ENCODE data around the gene CRB3.

Gene CRB3

DNA sequence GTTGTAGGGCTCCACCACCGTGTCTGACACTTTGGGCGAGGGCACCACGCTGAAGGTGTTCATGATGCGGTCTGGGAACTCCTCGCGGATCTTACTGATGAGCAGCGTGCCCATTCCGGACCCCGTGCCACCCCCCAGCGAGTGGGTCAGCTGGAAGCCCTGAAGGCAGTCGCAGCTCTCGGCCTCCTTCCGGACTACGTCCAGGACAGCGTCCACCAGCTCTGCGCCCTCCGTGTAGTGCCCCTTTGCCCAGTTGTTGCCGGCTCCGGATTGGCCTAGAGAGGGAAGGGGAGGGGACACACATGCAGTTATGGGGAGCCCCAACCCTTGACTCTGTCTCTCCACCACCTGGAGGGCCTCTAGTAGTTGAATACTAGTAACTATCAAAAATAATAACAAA is 31.9 kb downstream of the CRB3 start:
- Histone ChIP-seq H3K4me3 (ENCODE audit: low read depth, low read length) (no peak overlapping the region), H3K36me3 (no peaks in the 10 kb centered on the region), H3K9me3 (no peaks in the 10 kb centered on the region), H3K27me3 (no peaks in the 10 kb centered on the region), H3K4me1 (no peaks in the 10 kb centered on the region)
- TF ChIP-seq CTCF (IDR thresholded peaks at IDR 0.05; ENCODE audit: low read depth, low read length): no peak
- DNase-seq: no peak

GRCh38 chr19:6498294-6499036 is 34.4 kb downstream of the CRB3 start:
- Histone ChIP-seq H3K9me3 (no peaks in the 10 kb centered on the region), H3K36me3 (no peaks in the 10 kb centered on the region), H3K4me3 (ENCODE audit: low read depth, low read length) (no peak overlapping the region), H3K27me3 (peaks cover 9% of the 10 kb centered on the region), H3K4me1 (no peaks in the 10 kb centered on the region)
- no peak for TF ChIP-seq CTCF (IDR thresholded peaks at IDR 0.05; ENCODE audit: low read depth, low read length)
- DNase-seq: no peak

- H3K27me3 ChIP-seq: peaks cover 9% of the 10 kb centered on the region
- no peaks in the 10 kb centered on the region for H3K36me3 ChIP-seq
- H3K4me1 ChIP-seq: no peaks in the 10 kb centered on the region
- no peak for TF ChIP-seq CTCF (IDR thresholded peaks at IDR 0.05; ENCODE audit: low read depth, low read length)
- no peaks in the 10 kb centered on the region for H3K9me3 ChIP-seq
- H3K4me3 ChIP-seq (ENCODE audit: low read depth, low read length): no peak overlapping the region
- DNase-seq: no peak
Observed at GRCh38 chr19:6499052-6499790, 35.1 kb downstream of the CRB3 start.

- Histone ChIP-seq H3K9me3 (no peaks in the 10 kb centered on the region), H3K36me3 (no peaks in the 10 kb centered on the region), H3K4me1 (no peaks in the 10 kb centered on the region), H3K27me3 (peaks cover 9% of the 10 kb centered on the region), H3K4me3 (ENCODE audit: low read depth, low read length) (peak overlapping the region; percentile 35)
- TF ChIP-seq CTCF (IDR thresholded peaks at IDR 0.05; ENCODE audit: low read depth, low read length): no peak
- no peak for DNase-seq
Observed at GRCh38 chr19:6500837-6501739, 37.0 kb downstream of the CRB3 start.

DNA sequence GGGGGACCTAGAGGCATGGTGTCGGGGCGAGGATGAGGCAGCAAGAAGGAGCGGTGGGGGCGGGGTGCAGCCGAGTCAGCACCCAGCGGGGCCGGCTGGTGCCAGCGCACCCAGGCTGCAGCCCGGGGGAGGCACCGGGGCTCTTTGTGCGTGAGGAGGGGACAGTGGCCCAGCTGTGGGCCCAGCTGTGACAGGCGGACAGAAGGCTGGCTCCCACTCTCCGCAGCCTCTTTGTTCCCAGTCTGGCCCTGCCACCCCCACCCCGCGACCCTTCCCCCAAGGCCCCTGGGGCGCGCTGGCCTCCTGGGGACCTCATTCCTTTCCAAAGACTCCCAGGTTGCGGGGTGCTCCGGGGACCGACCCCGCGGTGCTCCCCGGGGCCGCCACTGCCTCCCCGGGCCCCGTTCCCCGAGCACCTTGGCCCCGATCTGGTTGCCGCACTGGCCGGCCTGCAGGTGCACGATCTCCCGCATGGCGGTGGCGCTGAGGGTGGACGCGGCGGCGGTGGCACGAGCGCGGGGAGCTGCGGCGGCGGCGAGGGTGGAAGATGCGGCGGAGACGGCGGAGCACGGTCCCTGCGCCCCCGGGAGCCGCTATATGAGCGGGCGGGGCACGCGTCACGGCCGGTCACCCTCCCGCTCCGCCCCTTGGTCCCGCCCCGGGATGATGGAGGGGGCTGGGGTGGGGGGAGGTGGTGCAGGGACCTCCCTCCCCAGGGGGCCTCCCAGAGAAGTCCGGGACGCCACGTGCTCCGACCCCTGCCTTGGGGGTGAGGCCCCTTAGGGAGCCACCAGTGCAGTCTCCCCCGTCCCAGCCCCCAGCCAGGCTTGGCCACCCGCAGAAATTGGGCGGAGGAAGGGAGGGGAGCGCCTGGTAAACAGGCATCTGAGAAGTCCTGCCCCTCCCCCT is 37.9 kb downstream of the CRB3 start, which contains the start of gene TUBB4A:
Gene TUBB4A, minus strand, starts transcription at position 570 of the 909 bp plus-strand sequence. Its CDS starts 97 bp downstream, at position 473.
- Histone ChIP-seq H3K36me3 (no peaks in the 10 kb centered on the region), H3K9me3 (no peaks in the 10 kb centered on the region), H3K4me1 (no peaks in the 10 kb centered on the region), H3K27me3 (peaks cover 9% of the 10 kb centered on the region), H3K4me3 (ENCODE audit: low read depth, low read length) (peak within 1 kb of the TSS; percentile 35)
- no peak for TF ChIP-seq CTCF (IDR thresholded peaks at IDR 0.05; ENCODE audit: low read depth, low read length)
- peak; percentile 29 for DNase-seq
